Measurements from ENCODE around the gene OR1A2. TPM values are rescaled to one million over a fixed set of nuclear protein-coding genes. Genes with fewer than 3 reads are reported as not detected.

The OR1A2 gene
- total and polyA plus RNA-seq, 2 of the 13 experiments (the other 11 are each of a cell fraction or from before 2014, with no cell fraction given), result not detected

DNA sequence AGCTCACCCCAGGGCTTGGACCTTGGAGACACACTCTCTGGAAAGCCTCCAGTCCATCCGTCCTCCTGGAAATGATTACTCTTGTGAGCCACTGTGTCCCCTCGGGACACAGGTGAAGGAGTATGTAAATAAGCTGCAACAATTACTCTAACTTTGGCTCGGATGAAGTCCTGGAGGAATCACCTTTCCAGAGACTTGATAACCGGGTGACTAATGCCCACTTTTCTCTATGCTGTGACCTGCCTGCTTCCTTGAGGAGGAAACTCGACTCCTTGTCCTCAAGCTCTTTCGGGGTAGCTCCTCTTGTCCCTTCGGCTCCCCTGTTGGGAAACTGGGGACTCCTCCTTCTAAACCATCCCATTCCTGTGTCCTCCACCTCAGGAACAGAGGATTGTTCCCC is 10.0 kb downstream of the OR1A2 start, which contains the start of gene OR1A1 (continued):
- no peak for TF ChIP-seq CHCHD3 (CRISPR knock-in tag; IDR thresholded peaks at IDR 0.05)
- TF ChIP-seq, protein P1, sequence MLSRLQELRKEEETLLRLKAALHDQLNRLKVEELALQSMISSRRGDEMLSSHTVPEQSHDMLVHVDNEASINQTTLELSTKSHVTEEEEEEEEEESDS (CRISPR knock-in tag; IDR thresholded peaks at IDR 0.05; ENCODE audit: borderline replicate concordance), result no peak
- no peak for TF ChIP-seq EHMT2 (IDR thresholded peaks at IDR 0.05; ENCODE audit: borderline replicate concordance, low read depth, low read length)
- no peak for TF ChIP-seq ZNF879 (CRISPR knock-in tag; IDR thresholded peaks at IDR 0.05)
- no peak for TF ChIP-seq ZNF235 (CRISPR knock-in tag; IDR thresholded peaks at IDR 0.05; ENCODE audit: borderline replicate concordance)
- TF ChIP-seq MED1 (CRISPR knock-in tag; IDR thresholded peaks at IDR 0.05), result no peak
- no peak for TF ChIP-seq SMC3 (IDR thresholded peaks at IDR 0.05; ENCODE audit: low read length)

GRCh38 chr17:3208484-3208883 is 11.2 kb downstream of the OR1A2 start:
- Histone ChIP-seq H3K9ac (ENCODE audit: insufficient read depth, low read depth, low read length) (no peak overlapping the region), H4K20me1 (ENCODE audit: insufficient read depth, low read length) (no peaks in the 10 kb centered on the region), H3K4me2 (ENCODE audit: low read depth, low read length) (no peak overlapping the region), H3K4me3 (replicated peaks in 1 of 3; ENCODE audit: insufficient read depth in 1 of 3, low read depth in 2 of 3, low read length in 3 of 3) (no peak overlapping the region), H3K27ac (ENCODE audit: extremely low read length, insufficient read depth, low read length) (no peak overlapping the region), H3K27me3 (ENCODE audit: control insufficient read depth in 1 of 2, insufficient read depth in 2 of 2, low read length in 2 of 2) (peaks cover 0 to 5% of the 10 kb centered on the region in 2 experiments; a peak in 2 of 5 replicates), H2AFZ (ENCODE audit: low read length) (no peak overlapping the region), H3K9me3 (ENCODE audit: low read length) (no peaks in the 10 kb centered on the region), H3K4me1 (ENCODE audit: insufficient read depth, low read length) (no peaks in the 10 kb centered on the region), H3K79me2 (ENCODE audit: insufficient read depth, low read length) (no peaks in the 10 kb centered on the region), H3K36me3 (replicated peaks in 1 of 2; ENCODE audit: control insufficient read depth in 1 of 2, insufficient read depth in 2 of 2, low read length in 2 of 2) (no peaks in the 10 kb centered on the region)
- in situ Hi-C loops (cut with HindIII; ENCODE audit: extremely low pct_ligation_motif_present, low pct_unique_long_range_greater_than_20kb) (no loop called here), intact Hi-C loops (cut with micrococcal nuclease; ENCODE audit: unreplicated experiment) (no loop called here)
- ATAC-seq (no peak), DNase-seq (ENCODE audit: low spot score) (no peak), FAIRE-seq (no peak)
- no TSS peak for BruUV-seq (replicated peaks)
- WGBS (ENCODE audit: low lambda C conversion rate), result 47% methylated on average over 6 of the region's 6 CpGs
- ChIA-PET POLR2A (no interaction called here), CTCF (ENCODE audit: low intra/inter-chr PET ratio, low total read pairs) (no interaction called here)
- TF ChIP-seq ZNF652 (CRISPR knock-in tag; IDR thresholded peaks at IDR 0.05; ENCODE audit: borderline replicate concordance, low read depth) (no peak), ATF7 (IDR thresholded peaks at IDR 0.05) (peak; percentile 78), ATF7 (CRISPR knock-in tag; IDR thresholded peaks at IDR 0.05) (no peak), CREB1 (IDR thresholded peaks at IDR 0.05) (peak; percentile 80), CREB1 (CRISPR knock-in tag; IDR thresholded peaks at IDR 0.05) (no peak), CBFB (CRISPR knock-in tag; IDR thresholded peaks at IDR 0.05) (no peak), ZNF350 (CRISPR knock-in tag; IDR thresholded peaks at IDR 0.05; ENCODE audit: borderline replicate concordance, low read depth) (no peak)
- TF ChIP-seq, protein P2, sequence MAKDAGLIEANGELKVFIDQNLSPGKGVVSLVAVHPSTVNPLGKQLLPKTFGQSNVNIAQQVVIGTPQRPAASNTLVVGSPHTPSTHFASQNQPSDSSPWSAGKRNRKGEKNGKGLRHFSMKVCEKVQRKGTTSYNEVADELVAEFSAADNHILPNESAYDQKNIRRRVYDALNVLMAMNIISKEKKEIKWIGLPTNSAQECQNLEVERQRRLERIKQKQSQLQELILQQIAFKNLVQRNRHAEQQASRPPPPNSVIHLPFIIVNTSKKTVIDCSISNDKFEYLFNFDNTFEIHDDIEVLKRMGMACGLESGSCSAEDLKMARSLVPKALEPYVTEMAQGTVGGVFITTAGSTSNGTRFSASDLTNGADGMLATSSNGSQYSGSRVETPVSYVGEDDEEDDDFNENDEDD (CRISPR knock-in tag; IDR thresholded peaks at IDR 0.05; ENCODE audit: borderline replicate concordance), result no peak

Measured in HepG2 (cell line).